GM06990 (cell line): ENCODE measurements around the gene COX17.

ENCODE experiments used
- DNase-seq: peaks from one replicate; pipeline ENCODE4 v3.0.0-alpha.2; 2011; ENCODE audit not compliant: insufficient read length; ENCODE audit errors: extremely low read depth
- H3K27me3 ChIP-seq: replicated peaks from 2 replicates; pipeline ENCODE4 v1.6.0; 2011; ENCODE audit warnings: low read length; ENCODE audit not compliant: control insufficient read depth, insufficient read depth
- H3K36me3 ChIP-seq: 2 replicates; pipeline ENCODE4 v1.5.1; 2011; ENCODE audit warnings: low read length; ENCODE audit not compliant: control insufficient read depth, insufficient read depth
- H3K4me3 ChIP-seq: replicated peaks from 2 replicates; pipeline ENCODE4 v1.5.1; 2011; ENCODE audit warnings: low read depth, mild to moderate bottlenecking, control low read depth, low read length
- CTCF ChIP-seq: IDR thresholded peaks from 2 replicates; pipeline ENCODE4 v1.5.1; 2011; ENCODE audit warnings: low read length, control low read depth, mild to moderate bottlenecking, inconsistent platforms; ENCODE audit not compliant: insufficient read depth, poor library complexity, severe bottlenecking

COX17 gene

GRCh38 chr3:119624002-119624720 is 53.0 kb downstream of the COX17 start:
- Histone ChIP-seq H3K36me3 (peaks cover 2% of the 10 kb centered on the region), H3K4me3 (no peak overlapping the region), H3K27me3 (no peaks in the 10 kb centered on the region)
- TF ChIP-seq CTCF = no peak
- peak; percentile 25 for DNase-seq

GRCh38 chr3:119620899-119621298 is 56.3 kb downstream of the COX17 start:
- no peaks in the 10 kb centered on the region for H3K27me3 ChIP-seq
- H3K4me3 ChIP-seq = no peak overlapping the region
- TF ChIP-seq CTCF = no peak
- peaks cover 6% of the 10 kb centered on the region for H3K36me3 ChIP-seq
- no peak for DNase-seq
